Measurements from ENCODE around the gene NFS1. TPM values are rescaled to one million over a fixed set of nuclear protein-coding genes. Genes with fewer than 3 reads are reported as not detected.

The NFS1 gene
- polyA plus RNA-seq, 1 of the 3 experiments (the other 2 are of a cell fraction), result 75.6 TPM

DNA sequence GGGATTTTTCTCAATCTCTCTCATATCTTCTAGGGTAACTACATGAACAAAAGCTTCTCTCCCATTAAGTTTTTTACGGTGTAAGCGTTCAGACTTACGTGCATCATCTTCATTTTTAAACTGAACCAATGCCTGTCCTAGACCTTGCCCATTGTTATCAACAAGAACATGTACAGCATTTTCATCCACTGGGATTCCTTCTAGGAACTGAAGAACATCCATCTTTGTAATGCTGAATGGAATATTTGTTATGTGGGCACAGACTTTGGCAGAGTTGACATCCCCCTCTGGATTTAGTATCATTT, 45.8 kb downstream of the NFS1 start:
- H3K4me3 ChIP-seq (ENCODE audit: low read depth in 2 of 2, low read length in 1 of 2), result no peak overlapping the region
- no peaks in the 10 kb centered on the region for H3K9me2 ChIP-seq
- ChIA-PET POLR2A (no interaction called here), CTCF (interaction anchor here (1.1 to 1.7 kb wide), 2 partner anchors 17 to 36 kb away, joined by 3 to 5 read pairs; no protein-coding TSS in a partner anchor)
- peaks cover 100% of the 10 kb centered on the region for H4K20me1 ChIP-seq (ENCODE audit: insufficient read depth)
- peaks cover 24% of the 10 kb centered on the region for H3F3A ChIP-seq (replicated peaks; ENCODE audit: insufficient read depth)
- H3K9ac ChIP-seq, result no peak overlapping the region
- peaks cover 100% of the 10 kb centered on the region for H3K79me2 ChIP-seq (ENCODE audit: insufficient read depth)
- TF ChIP-seq SMC3 (IDR thresholded peaks at IDR 0.05; ENCODE audit: low read depth, low read length), result no peak
- no peak for TF ChIP-seq FOSL2 (IDR thresholded peaks at IDR 0.05; ENCODE audit: borderline replicate concordance, low read depth)
- TF ChIP-seq, protein P1, sequence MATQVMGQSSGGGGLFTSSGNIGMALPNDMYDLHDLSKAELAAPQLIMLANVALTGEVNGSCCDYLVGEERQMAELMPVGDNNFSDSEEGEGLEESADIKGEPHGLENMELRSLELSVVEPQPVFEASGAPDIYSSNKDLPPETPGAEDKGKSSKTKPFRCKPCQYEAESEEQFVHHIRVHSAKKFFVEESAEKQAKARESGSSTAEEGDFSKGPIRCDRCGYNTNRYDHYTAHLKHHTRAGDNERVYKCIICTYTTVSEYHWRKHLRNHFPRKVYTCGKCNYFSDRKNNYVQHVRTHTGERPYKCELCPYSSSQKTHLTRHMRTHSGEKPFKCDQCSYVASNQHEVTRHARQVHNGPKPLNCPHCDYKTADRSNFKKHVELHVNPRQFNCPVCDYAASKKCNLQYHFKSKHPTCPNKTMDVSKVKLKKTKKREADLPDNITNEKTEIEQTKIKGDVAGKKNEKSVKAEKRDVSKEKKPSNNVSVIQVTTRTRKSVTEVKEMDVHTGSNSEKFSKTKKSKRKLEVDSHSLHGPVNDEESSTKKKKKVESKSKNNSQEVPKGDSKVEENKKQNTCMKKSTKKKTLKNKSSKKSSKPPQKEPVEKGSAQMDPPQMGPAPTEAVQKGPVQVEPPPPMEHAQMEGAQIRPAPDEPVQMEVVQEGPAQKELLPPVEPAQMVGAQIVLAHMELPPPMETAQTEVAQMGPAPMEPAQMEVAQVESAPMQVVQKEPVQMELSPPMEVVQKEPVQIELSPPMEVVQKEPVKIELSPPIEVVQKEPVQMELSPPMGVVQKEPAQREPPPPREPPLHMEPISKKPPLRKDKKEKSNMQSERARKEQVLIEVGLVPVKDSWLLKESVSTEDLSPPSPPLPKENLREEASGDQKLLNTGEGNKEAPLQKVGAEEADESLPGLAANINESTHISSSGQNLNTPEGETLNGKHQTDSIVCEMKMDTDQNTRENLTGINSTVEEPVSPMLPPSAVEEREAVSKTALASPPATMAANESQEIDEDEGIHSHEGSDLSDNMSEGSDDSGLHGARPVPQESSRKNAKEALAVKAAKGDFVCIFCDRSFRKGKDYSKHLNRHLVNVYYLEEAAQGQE (IDR thresholded peaks at IDR 0.05; ENCODE audit: low read depth, low read length), result no peak
- TF ChIP-seq TEAD4 (IDR thresholded peaks at IDR 0.05; ENCODE audit: borderline replicate concordance, insufficient read depth), result no peak
- no peak for TF ChIP-seq USF1 (IDR thresholded peaks at IDR 0.05; ENCODE audit: borderline replicate concordance, low read depth)
- TF ChIP-seq FOXJ3 (CRISPR knock-in tag; IDR thresholded peaks at IDR 0.05), result no peak
- no peak for DNase-seq
- H3K27ac ChIP-seq (ENCODE audit: low read depth in 2 of 2, low read length in 1 of 2), result no peak overlapping the region
- no peaks in the 10 kb centered on the region for H3K27me3 ChIP-seq (ENCODE audit: insufficient read depth)
- WGBS (ENCODE audit: low lambda C conversion rate), result 99% methylated on average over 3 of the region's 3 CpGs
- H3K4me1 ChIP-seq (ENCODE audit: control insufficient read depth in 1 of 2, insufficient read depth in 2 of 2, low read depth in 1 of 2, low read length in 1 of 2), result peaks cover 3% of the 10 kb centered on the region in 2 experiments; a peak in 2 of 4 replicates
- H3K4me2 ChIP-seq, result no peak overlapping the region
- no peaks in the 10 kb centered on the region for H3K9me3 ChIP-seq
- H2AFZ ChIP-seq (ENCODE audit: low read depth), result no peak overlapping the region
- peaks cover 61 to 66% of the 10 kb centered on the region in 2 experiments for H3K36me3 ChIP-seq (replicated peaks in 1 of 2; ENCODE audit: control insufficient read depth in 1 of 2, insufficient read depth in 2 of 2, low read length in 1 of 2)

DNA sequence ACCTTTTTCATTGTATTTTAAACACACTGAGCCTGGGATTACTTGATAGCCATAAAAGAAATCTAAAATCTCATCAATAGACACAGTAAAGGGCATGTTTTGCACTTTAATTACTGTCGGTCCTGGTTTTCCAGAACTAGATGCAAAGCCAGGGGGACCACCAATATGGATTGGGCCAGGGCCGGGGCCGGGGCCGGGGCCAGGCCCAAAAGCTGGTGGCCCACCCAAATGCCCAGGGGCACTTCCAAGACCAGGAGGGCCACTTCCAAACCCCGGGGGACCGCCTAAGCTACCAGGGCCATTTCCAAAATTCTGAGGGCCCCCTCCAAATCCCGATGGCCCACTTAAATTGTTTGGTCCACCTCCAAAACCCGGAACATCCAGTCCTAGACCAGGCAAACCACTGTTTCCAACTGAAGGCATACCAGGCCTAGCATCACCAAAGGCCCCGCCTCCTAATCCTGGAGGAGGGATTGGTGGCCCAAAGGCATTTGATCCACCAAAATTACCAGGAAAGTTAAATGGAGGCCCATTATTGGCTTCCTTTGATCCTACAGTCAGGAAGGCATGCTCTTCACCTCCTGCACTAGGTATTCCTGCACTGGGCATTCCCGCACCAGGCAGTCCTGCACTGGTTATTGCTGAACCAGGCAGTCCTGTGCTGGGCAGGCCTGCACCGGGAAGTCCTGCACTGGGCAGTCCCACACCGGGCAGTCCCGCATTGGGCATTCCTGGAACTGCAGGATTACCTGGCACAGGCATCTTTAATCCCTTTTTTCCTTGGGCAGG, 46.3 kb downstream of the NFS1 start:
- Histone ChIP-seq H3K4me3 (ENCODE audit: low read depth in 2 of 2, low read length in 1 of 2) (no peak overlapping the region), H3K27ac (ENCODE audit: low read depth in 2 of 2, low read length in 1 of 2) (no peak overlapping the region), H3K9me3 (no peaks in the 10 kb centered on the region), H3K79me2 (ENCODE audit: insufficient read depth) (peaks cover 100% of the 10 kb centered on the region), H3K4me1 (ENCODE audit: control insufficient read depth in 1 of 2, insufficient read depth in 2 of 2, low read depth in 1 of 2, low read length in 1 of 2) (peaks cover 3% of the 10 kb centered on the region in 2 experiments; a peak in 2 of 4 replicates), H3F3A (replicated peaks; ENCODE audit: insufficient read depth) (peaks cover 24% of the 10 kb centered on the region), H4K20me1 (ENCODE audit: insufficient read depth) (peaks cover 100% of the 10 kb centered on the region), H2AFZ (ENCODE audit: low read depth) (no peak overlapping the region), H3K4me2 (no peak overlapping the region), H3K9me2 (no peaks in the 10 kb centered on the region), H3K9ac (no peak overlapping the region), H3K27me3 (ENCODE audit: insufficient read depth) (no peaks in the 10 kb centered on the region), H3K36me3 (replicated peaks in 1 of 2; ENCODE audit: control insufficient read depth in 1 of 2, insufficient read depth in 2 of 2, low read length in 1 of 2) (peaks cover 61 to 67% of the 10 kb centered on the region in 2 experiments)
- CTCF ChIA-PET, result interaction anchor here (1.3 to 1.7 kb wide), 2 partner anchors 33 to 36 kb away, joined by 5 to 10 read pairs; no protein-coding TSS in a partner anchor
- no peak for TF ChIP-seq EZH2phosphoT487 (IDR thresholded peaks at IDR 0.05; ENCODE audit: borderline replicate concordance, low read depth)
- no peak for TF ChIP-seq RAD21 (IDR thresholded peaks at IDR 0.05; ENCODE audit: low read length)
- no peak for TF ChIP-seq NFIC (IDR thresholded peaks at IDR 0.05; ENCODE audit: borderline replicate concordance)
- no peak for TF ChIP-seq ZBTB33 (IDR thresholded peaks at IDR 0.05; ENCODE audit: borderline replicate concordance, low read depth)
- no peak for TF ChIP-seq SMC3 (IDR thresholded peaks at IDR 0.05; ENCODE audit: low read depth, low read length)
- TF ChIP-seq NRF1 (IDR thresholded peaks at IDR 0.05; ENCODE audit: low read depth, low read length), result no peak
- no peak for TF ChIP-seq RXRA (IDR thresholded peaks at IDR 0.05; ENCODE audit: borderline replicate concordance, low read depth)
- TF ChIP-seq FOXJ3 (CRISPR knock-in tag; IDR thresholded peaks at IDR 0.05), result no peak
- TF ChIP-seq RCOR1 (IDR thresholded peaks at IDR 0.05; ENCODE audit: low read length), result no peak
- no peak for TF ChIP-seq JUND (IDR thresholded peaks at IDR 0.05)
- no peak for TF ChIP-seq YY1 (IDR thresholded peaks at IDR 0.05; ENCODE audit: low read depth)
- 89% methylated on average over 10 of the region's 13 CpGs for WGBS (ENCODE audit: low lambda C conversion rate)
- no peak for DNase-seq
- POLR2A ChIA-PET, result interaction anchor here (1.3 kb wide), 1 partner anchor 33 kb away, joined by 3 read pairs; no protein-coding TSS in a partner anchor
